ENCODE results near the gene ADAMTS16. TPM values are rescaled to one million over a fixed set of nuclear protein-coding genes. Genes with fewer than 3 reads are reported as not detected.

Gene ADAMTS16
- total and polyA plus RNA-seq, 2 donors from 2014 or later = 5.6 to 7.5 TPM

DNA sequence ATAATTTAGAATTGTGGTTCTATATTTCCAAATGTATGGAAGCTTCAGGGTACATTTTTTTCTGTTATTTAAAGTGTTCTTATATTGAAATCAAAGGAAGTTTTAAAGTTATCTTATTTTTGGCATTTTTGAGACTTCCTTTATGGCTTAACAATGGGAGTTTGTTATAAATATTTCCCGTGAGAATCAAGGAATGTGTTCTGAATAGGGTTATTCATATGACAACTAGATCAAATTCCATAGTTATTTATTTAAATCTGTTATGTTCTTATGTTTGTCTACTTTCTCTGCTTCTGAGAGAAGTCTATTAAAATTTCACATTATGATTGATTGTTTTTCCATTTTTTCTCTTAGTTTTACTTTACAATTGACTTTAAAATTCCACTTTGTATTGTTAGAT is 135.1 kb downstream of the ADAMTS16 start:
- Histone ChIP-seq H3K4me1 (ENCODE audit: control insufficient read depth in 2 of 3, insufficient read depth in 2 of 3, low read depth in 1 of 3, low read length in 3 of 3) (peaks cover 0 to 9% (median 2%) of the 10 kb centered on the region in 3 donors), H3K9me3 (ENCODE audit: control insufficient read depth in 2 of 3, insufficient read depth in 1 of 3, low read length in 3 of 3) (no peaks in the 10 kb centered on the region), H3K27ac (ENCODE audit: low read depth in 2 of 2, low read length in 2 of 2) (no peak overlapping the region), H3K4me3 (ENCODE audit: low read length in 3 of 3) (no peak overlapping the region), H3K27me3 (ENCODE audit: control insufficient read depth, insufficient read depth, low read length) (no peaks in the 10 kb centered on the region), H3K36me3 (ENCODE audit: control insufficient read depth in 2 of 3, insufficient read depth in 3 of 3, low read length in 3 of 3) (no peaks in the 10 kb centered on the region), H3K9ac (ENCODE audit: low read length in 3 of 3) (no peak overlapping the region)
- no peak for DNase-seq
- TF ChIP-seq, protein P1, sequence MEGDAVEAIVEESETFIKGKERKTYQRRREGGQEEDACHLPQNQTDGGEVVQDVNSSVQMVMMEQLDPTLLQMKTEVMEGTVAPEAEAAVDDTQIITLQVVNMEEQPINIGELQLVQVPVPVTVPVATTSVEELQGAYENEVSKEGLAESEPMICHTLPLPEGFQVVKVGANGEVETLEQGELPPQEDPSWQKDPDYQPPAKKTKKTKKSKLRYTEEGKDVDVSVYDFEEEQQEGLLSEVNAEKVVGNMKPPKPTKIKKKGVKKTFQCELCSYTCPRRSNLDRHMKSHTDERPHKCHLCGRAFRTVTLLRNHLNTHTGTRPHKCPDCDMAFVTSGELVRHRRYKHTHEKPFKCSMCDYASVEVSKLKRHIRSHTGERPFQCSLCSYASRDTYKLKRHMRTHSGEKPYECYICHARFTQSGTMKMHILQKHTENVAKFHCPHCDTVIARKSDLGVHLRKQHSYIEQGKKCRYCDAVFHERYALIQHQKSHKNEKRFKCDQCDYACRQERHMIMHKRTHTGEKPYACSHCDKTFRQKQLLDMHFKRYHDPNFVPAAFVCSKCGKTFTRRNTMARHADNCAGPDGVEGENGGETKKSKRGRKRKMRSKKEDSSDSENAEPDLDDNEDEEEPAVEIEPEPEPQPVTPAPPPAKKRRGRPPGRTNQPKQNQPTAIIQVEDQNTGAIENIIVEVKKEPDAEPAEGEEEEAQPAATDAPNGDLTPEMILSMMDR (IDR thresholded peaks at IDR 0.05; ENCODE audit: borderline replicate concordance, extremely low read depth, insufficient read depth) = no peak
- intact Hi-C loops (cut with DNase I) = no loop called here
- FAIRE-seq = no peak

DNA sequence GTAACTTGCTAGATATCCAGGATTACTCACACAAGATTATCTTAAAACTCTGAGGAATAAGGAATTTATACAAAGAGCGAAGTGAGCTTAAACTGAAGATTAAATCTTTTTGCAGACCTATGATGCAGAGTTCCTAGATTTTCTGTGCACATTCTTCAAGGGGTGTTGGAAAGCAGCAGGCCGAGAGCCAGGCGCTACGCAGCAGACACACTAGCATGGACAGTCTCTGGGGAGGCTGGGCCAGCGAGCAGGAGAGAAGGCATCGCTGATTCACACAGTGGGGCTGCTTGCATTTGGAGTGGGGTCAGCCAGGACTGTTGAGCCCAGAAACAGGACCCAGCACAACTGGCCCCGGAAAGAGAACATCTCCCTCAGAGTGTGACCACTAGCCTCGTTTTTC is 136.3 kb downstream of the ADAMTS16 start:
- no peaks in the 10 kb centered on the region for H3K36me3 ChIP-seq (ENCODE audit: control insufficient read depth in 2 of 3, insufficient read depth in 3 of 3, low read length in 3 of 3)
- H3K27ac ChIP-seq (ENCODE audit: low read depth in 2 of 2, low read length in 2 of 2) = no peak overlapping the region
- no peak overlapping the region for H3K4me3 ChIP-seq (ENCODE audit: low read length in 3 of 3)
- intact Hi-C loops (cut with DNase I) = no loop called here
- no peaks in the 10 kb centered on the region for H3K27me3 ChIP-seq (ENCODE audit: control insufficient read depth, insufficient read depth, low read length)
- H3K4me1 ChIP-seq (ENCODE audit: control insufficient read depth in 2 of 3, insufficient read depth in 2 of 3, low read depth in 1 of 3, low read length in 3 of 3) = peaks cover 0 to 5% (median 2%) of the 10 kb centered on the region in 3 donors
- no peaks in the 10 kb centered on the region for H3K9me3 ChIP-seq (ENCODE audit: control insufficient read depth in 2 of 3, insufficient read depth in 1 of 3, low read length in 3 of 3)
- TF ChIP-seq, protein P1 (IDR thresholded peaks at IDR 0.05; ENCODE audit: borderline replicate concordance, extremely low read depth, insufficient read depth) = no peak
- DNase-seq (no peak), FAIRE-seq (no peak)
- no peak overlapping the region for H3K9ac ChIP-seq (ENCODE audit: low read length in 3 of 3)

DNA sequence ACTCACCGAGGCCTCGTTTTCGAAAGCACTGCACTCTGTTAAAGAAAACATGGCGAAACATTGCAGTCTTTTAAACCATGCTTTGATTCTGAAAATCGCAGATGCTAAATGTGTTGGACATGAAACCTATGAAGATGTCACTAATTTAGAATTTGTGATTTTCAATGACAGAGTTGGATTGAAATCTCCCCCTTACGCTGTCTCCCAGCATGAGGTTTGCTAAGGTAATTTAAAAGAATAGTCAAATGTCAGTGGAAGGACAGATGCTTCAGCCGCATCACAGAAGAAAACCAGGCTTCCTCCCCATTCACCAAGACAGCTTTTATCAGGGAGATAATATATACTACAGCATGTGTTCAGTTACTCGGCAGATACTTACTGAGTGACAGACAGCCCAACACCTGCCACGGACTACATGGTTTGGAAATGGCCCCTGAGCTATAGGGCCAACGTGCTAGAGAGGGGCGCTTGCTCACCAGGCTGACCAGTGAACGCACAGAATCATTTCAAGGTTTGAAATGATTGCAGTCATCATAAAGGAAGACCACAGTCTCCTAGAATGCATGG is 136.9 kb downstream of the ADAMTS16 start:
- DNase-seq = no peak
- H3K27ac ChIP-seq (ENCODE audit: low read depth in 2 of 2, low read length in 2 of 2) = no peak overlapping the region
- no peak overlapping the region for H3K9ac ChIP-seq (ENCODE audit: low read length in 3 of 3)
- no peaks in the 10 kb centered on the region for H3K27me3 ChIP-seq (ENCODE audit: control insufficient read depth, insufficient read depth, low read length)
- no peaks in the 10 kb centered on the region for H3K9me3 ChIP-seq (ENCODE audit: control insufficient read depth in 2 of 3, insufficient read depth in 1 of 3, low read length in 3 of 3)
- intact Hi-C loops (cut with DNase I) = no loop called here
- H3K36me3 ChIP-seq (ENCODE audit: control insufficient read depth in 2 of 3, insufficient read depth in 3 of 3, low read length in 3 of 3) = no peaks in the 10 kb centered on the region
- no peaks in the 10 kb centered on the region for H3K4me1 ChIP-seq (ENCODE audit: control insufficient read depth in 2 of 3, insufficient read depth in 2 of 3, low read depth in 1 of 3, low read length in 3 of 3)
- no peak for FAIRE-seq
- TF ChIP-seq, protein P1 (IDR thresholded peaks at IDR 0.05; ENCODE audit: borderline replicate concordance, extremely low read depth, insufficient read depth) = no peak
- H3K4me3 ChIP-seq (ENCODE audit: low read length in 3 of 3) = no peak overlapping the region
